Choroid plexus epithelial cell (primary cell): ENCODE measurements around the gene RNF5.

ENCODE experiments used
- DNase-seq: peaks from one replicate; pipeline ENCODE4 v3.0.0-alpha.2; 2010; ENCODE audit warnings: low read depth
- H3K4me3 ChIP-seq: 2 replicates; pipeline ENCODE4 v1.5.1; 2011; ENCODE audit warnings: low read depth, mild to moderate bottlenecking, control low read depth, low read length, moderate library complexity
- CTCF ChIP-seq: conservative IDR thresholded peaks from 2 replicates; pipeline ENCODE4 v1.5.1; 2011; ENCODE audit warnings: low read depth, mild to moderate bottlenecking, control low read depth, inconsistent platforms, low read length, moderate library complexity

RNF5 gene

GRCh38 chr6:32152769-32153563, 25.2 kb upstream of the RNF5 start:
- H3K4me3 ChIP-seq: peak overlapping the region; percentile 96
- no peak for TF ChIP-seq CTCF
- peak; percentile 48 for DNase-seq

- peak within 1 kb of the TSS; percentile 96 for H3K4me3 ChIP-seq
- peak; percentile 98 for DNase-seq
- peak; percentile 53 for TF ChIP-seq CTCF
Observed at GRCh38 chr6:32153564-32154513, 24.4 kb upstream of the RNF5 start, which contains the start of gene PPT2. PPT2 (plus strand) TSS chr6:32154141; CDS start chr6:32154595, 454 bp downstream.

- TF ChIP-seq CTCF: peak; percentile 73
- peak; percentile 77 for DNase-seq
- peak overlapping the region; percentile 96 for H3K4me3 ChIP-seq
Observed at GRCh38 chr6:32154514-32155161, 23.6 kb upstream of the RNF5 start.

- no peak overlapping the region for H3K4me3 ChIP-seq
- no peak for DNase-seq
- no peak for TF ChIP-seq CTCF
Observed at GRCh38 chr6:32156891-32157290, 21.3 kb upstream of the RNF5 start.

- no peak overlapping the region for H3K4me3 ChIP-seq
- DNase-seq: no peak
- no peak for TF ChIP-seq CTCF
Observed at GRCh38 chr6:32158052-32158451, 20.2 kb upstream of the RNF5 start.

- DNase-seq: no peak
- TF ChIP-seq CTCF: no peak
Observed at GRCh38 chr6:32163559-32164258, 14.5 kb upstream of the RNF5 start.

More at GRCh38 chr6:32163559-32164258, 14.5 kb upstream of the RNF5 start:
- H3K4me3 ChIP-seq: no peak overlapping the region
